H1 (cell line): ENCODE data around the gene UGGT2. TPM values are rescaled to one million over a fixed set of nuclear protein-coding genes. Genes with fewer than 3 reads are reported as not detected.

ENCODE experiments used
- CTCF ChIA-PET: fragments of 300-600 bp; sonication (Branson Sonifier 250); formaldehyde crosslinking; loops from one replicate; lab custom pipeline; 2021; ENCODE audit not compliant: partially characterized antibody; lab: Charles Lee
- POLR2A ChIA-PET: fragments of 300-600 bp; sonication (Branson Sonifier 250); formaldehyde crosslinking; loops from one replicate; lab custom pipeline; 2021; ENCODE audit warnings: inconsistent platforms; ENCODE audit not compliant: partially characterized antibody; lab: Charles Lee
- DNase-seq, 2 experiments: peaks; one replicate each; pipeline versions ENCODE4 v3.0.0 to v3.0.0-alpha.2; 2010 to 2022; ENCODE audit warnings: low spot score in 2 of 2, low read depth in 1 of 2, mixed read lengths in 1 of 2
- FAIRE-seq: peaks from 2 replicates; lab custom pipeline; 2011; peaks lifted over from hg19 to GRCh38; lab: Jason Lieb, UNC
- H2AFZ ChIP-seq: 2 replicates; pipeline ENCODE4 v1.8.1; 2012; ENCODE audit warnings: low read length, inconsistent platforms
- H2AK5ac ChIP-seq: 2 replicates; pipeline ENCODE4 v1.6.1; 2013; ENCODE audit warnings: low read depth, low read length
- H2BK120ac ChIP-seq: replicated peaks from 2 replicates; pipeline ENCODE3; 2013; ENCODE audit warnings: low read depth, low read length, inconsistent platforms
- H2BK12ac ChIP-seq: 2 replicates; pipeline ENCODE4 v1.6.1; 2013; ENCODE audit warnings: low read depth, low read length
- H2BK15ac ChIP-seq: 2 replicates; pipeline ENCODE4 v1.6.1; 2013; ENCODE audit warnings: low read length
- H2BK20ac ChIP-seq: 2 replicates; pipeline ENCODE4 v1.6.1; 2013; ENCODE audit warnings: low read length
- H2BK5ac ChIP-seq: 2 replicates; pipeline ENCODE4 v1.6.1; 2013; ENCODE audit warnings: low read depth, low read length
- H3K14ac ChIP-seq: 2 replicates; pipeline ENCODE4 v1.6.1; 2013; ENCODE audit warnings: inconsistent platforms; ENCODE audit not compliant: insufficient read length
- H3K18ac ChIP-seq: 2 replicates; pipeline ENCODE4 v1.6.1; 2013; ENCODE audit warnings: low read length; ENCODE audit errors: extremely low read depth
- H3K23ac ChIP-seq: 2 replicates; pipeline ENCODE4 v1.6.1; 2013; ENCODE audit warnings: inconsistent platforms; ENCODE audit not compliant: insufficient read length
- H3K23me2 ChIP-seq: 2 replicates; pipeline ENCODE4 v1.6.1; 2013; ENCODE audit warnings: low read depth, low read length
- H3K27ac ChIP-seq: 2 replicates; pipeline ENCODE4 v1.6.1; 2011; ENCODE audit warnings: low read depth, low read length, inconsistent platforms
- H3K27me3 ChIP-seq, 4 experiments: replicated peaks in 1 of 4; 1 replicate in 1 of 4; 2 replicates in 3 of 4; pipeline versions ENCODE4 v1.6.1 to v1.8.1; 2011 to 2013; ENCODE audit warnings: low read length in 3 of 4, mild to moderate bottlenecking in 3 of 4, inconsistent platforms in 2 of 4, mixed read lengths in 2 of 4, moderate library complexity in 1 of 4; ENCODE audit not compliant: control insufficient read depth in 3 of 4, insufficient read depth in 3 of 4; ENCODE audit errors: extremely low read depth in 1 of 4
- H3K36me3 ChIP-seq, 4 experiments: 2 replicates each; pipeline versions ENCODE4 v1.6.1 to v1.8.1; 2011 to 2013; ENCODE audit warnings: mild to moderate bottlenecking in 4 of 4, low read length in 3 of 4, moderate library complexity in 2 of 4, control low read depth in 1 of 4, inconsistent platforms in 1 of 4; ENCODE audit not compliant: insufficient read depth in 4 of 4, control insufficient read depth in 2 of 4
- H3K4ac ChIP-seq: replicated peaks from 2 replicates; pipeline ENCODE3; 2013; ENCODE audit warnings: low read length, low read depth, mixed read lengths, inconsistent platforms; ENCODE audit not compliant: insufficient read length
- H3K4me1 ChIP-seq, 4 experiments: replicated peaks in 1 of 4; 1 replicate in 1 of 4; 2 replicates in 3 of 4; pipeline versions ENCODE4 v1.6.1 to v1.8.1; 2011 to 2013; ENCODE audit warnings: low read length in 3 of 4, inconsistent platforms in 2 of 4, mixed read lengths in 1 of 4; ENCODE audit not compliant: insufficient read depth in 4 of 4, control insufficient read depth in 3 of 4
- H3K4me2 ChIP-seq, 2 experiments: 2 replicates each; pipeline versions ENCODE4 v1.6.1 to v1.8.1; 2011 to 2013; ENCODE audit warnings: low read depth in 2 of 2, low read length in 2 of 2, control low read depth in 1 of 2, inconsistent platforms in 1 of 2, mild to moderate bottlenecking in 1 of 2; ENCODE audit not compliant: insufficient read depth in 1 of 2
- H3K4me3 ChIP-seq, 4 experiments: fragments of 200-600, 300-600 bp in 1 of 4; sonication (generic), shearing (Covaris generic), sonication (Bioruptor Twin) in 1 of 4; 2 replicates each; pipeline versions ENCODE4 v1.5.1 to v1.8.1; 2011 to 2016; ENCODE audit warnings: low read length in 4 of 4, low read depth in 3 of 4, control low read depth in 2 of 4, inconsistent platforms in 2 of 4, mild to moderate bottlenecking in 2 of 4, mixed read lengths in 1 of 4, moderate library complexity in 1 of 4; ENCODE audit not compliant: insufficient read depth in 2 of 4; ENCODE audit errors: extremely low read depth in 1 of 4
- H3K56ac ChIP-seq: replicated peaks from 2 replicates; pipeline ENCODE3; 2013; ENCODE audit warnings: low read depth, mild to moderate bottlenecking, mixed read lengths, low read length, inconsistent platforms; ENCODE audit not compliant: insufficient read length
- H3K79me1 ChIP-seq: 2 replicates; pipeline ENCODE4 v1.6.1; 2013; ENCODE audit warnings: low read depth, low read length, control low read depth
- H3K79me2 ChIP-seq, 2 experiments: 2 replicates each; pipeline versions ENCODE4 v1.6.1 to v1.8.1; 2012 to 2013; ENCODE audit warnings: low read length in 2 of 2, mild to moderate bottlenecking in 2 of 2, inconsistent platforms in 1 of 2; ENCODE audit not compliant: insufficient read depth in 2 of 2, control insufficient read depth in 1 of 2
- H3K9ac ChIP-seq, 4 experiments: replicated peaks in 1 of 4; 1 replicate in 1 of 4; 2 replicates in 3 of 4; pipeline versions ENCODE4 v1.6.1 to v1.8.1; 2011 to 2013; ENCODE audit warnings: low read depth in 3 of 4, low read length in 3 of 4, control low read depth in 2 of 4, mild to moderate bottlenecking in 2 of 4, moderate library complexity in 2 of 4, inconsistent platforms in 1 of 4; ENCODE audit errors: extremely low read depth in 1 of 4
- H3K9me3 ChIP-seq, 2 experiments: 2 replicates each; pipeline versions ENCODE4 v1.6.1 to v1.8.1; 2012 to 2013; ENCODE audit warnings: mild to moderate bottlenecking in 2 of 2, moderate library complexity in 2 of 2, control low read depth in 1 of 2, inconsistent platforms in 1 of 2, low read depth in 1 of 2, low read length in 1 of 2, mixed read lengths in 1 of 2; ENCODE audit not compliant: insufficient read depth in 2 of 2
- H4K20me1 ChIP-seq, 2 experiments: replicated peaks in 1 of 2; 2 replicates each; pipeline versions ENCODE3 to v1.8.1; 2011 to 2013; ENCODE audit warnings: inconsistent platforms in 2 of 2, low read length in 2 of 2, mild to moderate bottlenecking in 1 of 2; ENCODE audit not compliant: insufficient read depth in 2 of 2, control insufficient read depth in 1 of 2
- H4K5ac ChIP-seq: 2 replicates; pipeline ENCODE4 v1.6.1; 2013; ENCODE audit warnings: low read length, low read depth, mixed read lengths, inconsistent platforms; ENCODE audit not compliant: insufficient read length
- H4K8ac ChIP-seq: 2 replicates; pipeline ENCODE4 v1.8.0; 2013; ENCODE audit warnings: mild to moderate bottlenecking, moderate library complexity, low read length, inconsistent platforms; ENCODE audit not compliant: insufficient read depth; ENCODE audit errors: extremely low read depth
- H4K91ac ChIP-seq: replicated peaks from 2 replicates; pipeline ENCODE3; 2013; ENCODE audit warnings: low read length, mixed read lengths, inconsistent platforms; ENCODE audit not compliant: insufficient read length
- ASH2L ChIP-seq: fragments of 200-600, 300-600 bp; sonication (generic); IDR thresholded peaks from one replicate; pipeline ENCODE4 v1.7.1; 2017; ENCODE audit warnings: low read length
- BACH1 ChIP-seq: IDR thresholded peaks from 2 replicates; pipeline ENCODE4 v1.6.1; 2012; ENCODE audit warnings: low read length, improper control_type of control experiment
- CHD1 ChIP-seq: IDR thresholded peaks from 2 replicates; pipeline ENCODE4 v1.6.1; 2012; ENCODE audit warnings: low read depth, low read length, improper control_type of control experiment
- EP300 ChIP-seq, 2 experiments: IDR thresholded peaks; 1 replicate in 1 of 2; 2 replicates in 1 of 2; pipeline ENCODE4 v1.6.1; 2011 to 2012; ENCODE audit warnings: low read depth in 2 of 2, low read length in 2 of 2, mild to moderate bottlenecking in 2 of 2, borderline replicate concordance in 1 of 2, inconsistent platforms in 1 of 2, moderate library complexity in 1 of 2
- KDM1A ChIP-seq: fragments of 200-600, 300-600 bp; sonication (generic); IDR thresholded peaks from 2 replicates; pipeline ENCODE4 v1.7.1; 2016; ENCODE audit warnings: mild to moderate bottlenecking, low read length, borderline replicate concordance
- NANOG ChIP-seq: IDR thresholded peaks from 2 replicates; pipeline ENCODE4 v1.6.1; 2011; ENCODE audit warnings: low read length, low read depth, mild to moderate bottlenecking, inconsistent platforms; ENCODE audit not compliant: insufficient read depth, poor library complexity, severe bottlenecking
- POLR2A ChIP-seq, 2 experiments: IDR thresholded peaks; 1 replicate in 1 of 2; 2 replicates in 1 of 2; pipeline ENCODE4 v1.6.1; 2011; ENCODE audit warnings: low read depth in 2 of 2, low read length in 2 of 2, mild to moderate bottlenecking in 2 of 2; ENCODE audit errors: control extremely low read depth in 1 of 2
- RFX5 ChIP-seq: IDR thresholded peaks from 2 replicates; pipeline ENCODE4 v1.6.1; 2011; ENCODE audit warnings: low read depth, low read length, improper control_type of control experiment, borderline replicate concordance
- SAP30 ChIP-seq: fragments of 300-600 bp; sonication (generic); IDR thresholded peaks from 2 replicates; pipeline ENCODE4 v1.7.1; 2012; ENCODE audit warnings: low read length, moderate library complexity, mild to moderate bottlenecking, inconsistent platforms; ENCODE audit not compliant: insufficient read depth, insufficient replicate concordance
- SRF ChIP-seq: IDR thresholded peaks from 2 replicates; pipeline ENCODE4 v1.6.1; 2011; ENCODE audit warnings: mild to moderate bottlenecking, low read depth, low read length, moderate library complexity
- WGBS, 2 experiments: shearing (Covaris generic) in 1 of 2; methylation state at CpG; one replicate each; pipeline versions ENCODE4 v1.1.6 to v1.1.7; 2013 to 2015; ENCODE audit warnings: low lambda C conversion rate in 2 of 2, mixed read lengths in 2 of 2, inconsistent platforms in 1 of 2, low coverage in 1 of 2, missing lambda C conversion rate in 1 of 2; ENCODE audit not compliant: insufficient replicate concordance in 2 of 2, insufficient coverage in 1 of 2, insufficient read length in 1 of 2; ENCODE audit errors: extremely low coverage in 1 of 2, missing lambda C conversion rate in 1 of 2; 5-methylcytosine and 5-hydroxymethylcytosine counted together
- polyA plus RNA-seq, 7 experiments: library from polyadenylated mRNA; depleted of rRNA in 3 of 7; stranded (reverse) in 5 of 7; unstranded in 2 of 7; fragments of >200 nt in 5 of 7; fragments of 200-250 nt in 2 of 7; gene quantifications; 1 replicate in 5 of 7; 2 replicates in 1 of 7; 4 replicates in 1 of 7; pipeline versions ENCODE4 v1.2.1 to v1.2.3, GENCODE V29; 2011 to 2013; ENCODE audit warnings: missing spikeins in 2 of 7, mixed read lengths in 2 of 7
- total RNA-seq: library from RNA; stranded (reverse); fragmentation: NEBNext Ultra II Directional; extraction: Animal tissue kit (Norgen Biotek cat#: 25700); gene quantifications from 2 replicates; pipeline ENCODE4 v1.2.1, GENCODE V29; 2021
- TF ChIP-seq, protein P1 (sequence below), 3 experiments: IDR thresholded peaks; 1 replicate in 2 of 3; 2 replicates in 1 of 3; pipeline versions ENCODE4 v1.5.1 to v1.6.1; 2011; ENCODE audit warnings: low read length in 3 of 3, mild to moderate bottlenecking in 3 of 3, inconsistent platforms in 2 of 3, low read depth in 1 of 3, moderate library complexity in 1 of 3; ENCODE audit not compliant: insufficient read depth in 1 of 3; ENCODE audit errors: control extremely low read depth in 1 of 3

The UGGT2 gene
- total and polyA plus RNA-seq, 2 of the 8 experiments (the other 6 are each of a cell fraction or from before 2014, with no cell fraction given) = 5.9 to 25.1 TPM

DNA sequence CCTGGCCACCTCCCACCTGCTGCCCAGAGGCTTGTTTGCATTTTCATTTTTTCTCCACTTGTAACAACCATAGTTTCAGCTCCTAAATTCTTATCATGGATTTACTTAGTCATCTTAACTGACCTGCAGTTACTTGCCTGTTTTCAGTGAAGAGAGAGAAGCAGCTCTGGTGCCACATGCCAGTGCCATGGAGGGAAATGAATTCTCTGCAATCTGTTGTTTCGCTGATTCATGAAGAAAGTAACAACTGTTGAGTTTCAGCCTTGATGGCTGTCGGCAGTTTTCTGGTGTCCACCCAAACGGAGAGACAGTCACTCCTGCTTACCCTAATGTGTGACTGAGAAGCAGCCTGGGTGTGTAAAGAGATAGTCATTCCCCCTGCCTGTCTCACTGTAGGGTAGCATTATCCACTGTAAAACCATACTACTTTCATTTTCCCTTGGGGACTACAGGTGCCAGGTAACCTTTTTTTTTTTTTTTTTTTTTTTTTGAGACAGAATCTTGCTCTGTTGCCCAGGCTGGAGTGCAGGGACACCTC is 260.1 kb downstream of the UGGT2 start:
- no peak overlapping the region for H3K23ac ChIP-seq
- no peaks in the 10 kb centered on the region for H3K23me2 ChIP-seq
- no peak overlapping the region for H3K27ac ChIP-seq
- no peak overlapping the region for H2AK5ac ChIP-seq
- no peak overlapping the region for H3K4ac ChIP-seq
- H4K91ac ChIP-seq = no peak overlapping the region
- no peaks in the 10 kb centered on the region for H3K4me1 ChIP-seq
- no peak overlapping the region for H3K9ac ChIP-seq
- POLR2A ChIA-PET = no interaction called here
- DNase-seq = no peak
- H3K56ac ChIP-seq = no peak overlapping the region
- H3K4me2 ChIP-seq = no peak overlapping the region
- H3K4me3 ChIP-seq = no peak overlapping the region
- H2BK120ac ChIP-seq = no peak overlapping the region
- no peak overlapping the region for H2BK15ac ChIP-seq
- H4K20me1 ChIP-seq = no peaks in the 10 kb centered on the region
- H3K27me3 ChIP-seq = no peaks in the 10 kb centered on the region
- no peak for FAIRE-seq
- H2BK5ac ChIP-seq = no peak overlapping the region
- H3K36me3 ChIP-seq = peaks cover 0 to 7% (median 1%) of the 10 kb centered on the region in 4 experiments; a peak in 5 of 8 replicates
- no peak overlapping the region for H3K14ac ChIP-seq
- no peak overlapping the region for H3K18ac ChIP-seq
- no peak overlapping the region for H2BK20ac ChIP-seq
- no peak overlapping the region for H2AFZ ChIP-seq
- no peak overlapping the region for H4K5ac ChIP-seq
- no peaks in the 10 kb centered on the region for H3K9me3 ChIP-seq
- H3K79me1 ChIP-seq = no peaks in the 10 kb centered on the region
- no peak overlapping the region for H4K8ac ChIP-seq
- CTCF ChIA-PET = interaction anchor here (0.6 kb wide), 1 partner anchor 50 kb away, joined by 3 read pairs; no protein-coding TSS in a partner anchor
- H2BK12ac ChIP-seq = no peak overlapping the region
- 93% methylated on average over 3 of the region's 3 CpGs; no CpG with 5 or more reads in 1 of the 2 experiments for WGBS, 2 experiments
- no peaks in the 10 kb centered on the region for H3K79me2 ChIP-seq
- TF ChIP-seq KDM1A = no peak
- no peak for TF ChIP-seq RFX5
- no peak for TF ChIP-seq CHD1
- TF ChIP-seq, protein P1, sequence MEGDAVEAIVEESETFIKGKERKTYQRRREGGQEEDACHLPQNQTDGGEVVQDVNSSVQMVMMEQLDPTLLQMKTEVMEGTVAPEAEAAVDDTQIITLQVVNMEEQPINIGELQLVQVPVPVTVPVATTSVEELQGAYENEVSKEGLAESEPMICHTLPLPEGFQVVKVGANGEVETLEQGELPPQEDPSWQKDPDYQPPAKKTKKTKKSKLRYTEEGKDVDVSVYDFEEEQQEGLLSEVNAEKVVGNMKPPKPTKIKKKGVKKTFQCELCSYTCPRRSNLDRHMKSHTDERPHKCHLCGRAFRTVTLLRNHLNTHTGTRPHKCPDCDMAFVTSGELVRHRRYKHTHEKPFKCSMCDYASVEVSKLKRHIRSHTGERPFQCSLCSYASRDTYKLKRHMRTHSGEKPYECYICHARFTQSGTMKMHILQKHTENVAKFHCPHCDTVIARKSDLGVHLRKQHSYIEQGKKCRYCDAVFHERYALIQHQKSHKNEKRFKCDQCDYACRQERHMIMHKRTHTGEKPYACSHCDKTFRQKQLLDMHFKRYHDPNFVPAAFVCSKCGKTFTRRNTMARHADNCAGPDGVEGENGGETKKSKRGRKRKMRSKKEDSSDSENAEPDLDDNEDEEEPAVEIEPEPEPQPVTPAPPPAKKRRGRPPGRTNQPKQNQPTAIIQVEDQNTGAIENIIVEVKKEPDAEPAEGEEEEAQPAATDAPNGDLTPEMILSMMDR (IDR thresholded peaks at IDR 0.05; ENCODE audit: control extremely low read depth in 1 of 3, insufficient read depth in 1 of 3, low read depth in 1 of 3, low read length in 3 of 3) = no peak
- TF ChIP-seq EP300 (IDR thresholded peaks at IDR 0.05; ENCODE audit: borderline replicate concordance in 1 of 2, low read depth in 2 of 2, low read length in 2 of 2) = no peak
- TF ChIP-seq BACH1 = no peak
- no peak for TF ChIP-seq NANOG
- TF ChIP-seq SRF = no peak
- no peak for TF ChIP-seq POLR2A (IDR thresholded peaks at IDR 0.05; ENCODE audit: control extremely low read depth in 1 of 2, low read depth in 2 of 2, low read length in 2 of 2)
- no peak for TF ChIP-seq ASH2L
- no peak for TF ChIP-seq SAP30
